Ovary (tissue), 9 donors: Measurements from ENCODE around the gene PMPCA. TPM values are rescaled to one million over a fixed set of nuclear protein-coding genes. Genes with fewer than 3 reads are reported as not detected.

ENCODE experiments used
- DNase-seq, 5 donors: peaks; one replicate each; pipeline ENCODE4 v3.0.0-alpha.2; 2019 to 2020
- H3K27ac ChIP-seq, 2 donors: fragments of 200-600 bp; one replicate each; pipeline versions ENCODE4 v1.5.1 to v1.8.0; 2019 to 2022
- H3K27me3 ChIP-seq: fragments of 200-600 bp; one replicate; pipeline ENCODE4 v1.8.0; 2022
- H3K36me3 ChIP-seq: fragments of 200-600 bp; sonication (generic); one replicate; pipeline ENCODE4 v1.5.1; 2019
- H3K4me1 ChIP-seq: one replicate; pipeline ENCODE4 v1.8.1; 2013; ENCODE audit warnings: mild to moderate bottlenecking, moderate library complexity; ENCODE audit not compliant: insufficient read depth
- H3K4me3 ChIP-seq: fragments of 200-600 bp; sonication (generic); one replicate; pipeline ENCODE4 v1.5.1; 2017
- H3K9me3 ChIP-seq, 2 donors: fragments of 200-600 bp in 1 of 2; sonication (generic) in 1 of 2; one replicate each; pipeline versions ENCODE4 v1.5.1 to v1.8.1; 2013 to 2019; ENCODE audit warnings: mild to moderate bottlenecking in 1 of 2, moderate library complexity in 1 of 2
- CTCF ChIP-seq, 3 donors: fragments of 450-650 bp in 2 of 3; fragments of 200-600 bp in 1 of 3; IDR thresholded peaks; one replicate each; pipeline versions ENCODE4 v1.5.1 to v1.8.0; 2016 to 2022; ENCODE audit warnings: antibody characterized with exemption in 3 of 3, mild to moderate bottlenecking in 1 of 3
- EP300 ChIP-seq: sonication (generic); formaldehyde crosslinking; IDR thresholded peaks from one replicate; pipeline ENCODE4 v1.6.1; 2017; ENCODE audit warnings: antibody characterized with exemption
- POLR2A ChIP-seq: fragments of 450-650 bp; IDR thresholded peaks from one replicate; pipeline ENCODE4 v1.6.1; 2017; ENCODE audit warnings: antibody characterized with exemption, mild to moderate bottlenecking, moderate library complexity
- WGBS, 3 donors: extraction: QIAGEN DNeasy Blood & Tissue Kit in 1 of 3; methylation state at CpG; one replicate each; pipeline versions ENCODE4 v1.1.5 to v1.1.7; 2013 to 2017; 5-methylcytosine and 5-hydroxymethylcytosine counted together
- intact Hi-C, 4 donors: fragments of 100-400 bp; cut with DNase I; formaldehyde crosslinking; loops; one replicate each; pipeline versions ENCODE4 v1.11.0 to v1.15.1; 2022 to 2023
- polyA plus RNA-seq, 2 donors: library from polyadenylated mRNA; stranded (reverse); fragments of 200-250 nt in 1 of 2; fragments of 350-450 nt in 1 of 2; fragmentation: Illumina TruSeq in 1 of 2; extraction: RNeasy Lipid Tissue Mini Kit (QIAGEN cat#74804) in 1 of 2; gene quantifications; one replicate each; pipeline ENCODE4 v1.2.3, GENCODE V29; 2013 to 2014
- total RNA-seq, 7 donors: library from RNA; depleted of rRNA in 2 of 7; stranded (reverse); fragments of >200 nt in 2 of 7; fragmentation: NEBNext Ultra II Directional in 3 of 7; extraction: Animal tissue kit (Norgen Biotek cat#: 25700) in 3 of 7; gene quantifications; one replicate each; pipeline versions ENCODE4 v1.1.0 to v1.2.4, GENCODE V29; 2016 to 2023
- donor health status: DM: no; HTN: no; CAD: no; lungs with moderate emphysema.
- donor health status: DM: no; HTN: no; CAD: no.
- donor health status: Bipolar disorder and iron deficiency.
- donor health status: DM: yes; HTN: yes; CAD: no.
- donor health status: DM: no; HTN: no; CAD: no.
- donor health status: DM: yes; HTN: yes; CAD: no.

PMPCA gene
- total and polyA plus RNA-seq, 9 donors: 18.7 to 82.4 (median 40.1) TPM

GRCh38 chr9:136407911-136408310 lies 2.5 kb upstream of the PMPCA start:
- no peak for DNase-seq
- Histone ChIP-seq H3K4me1 (peaks cover 2% of the 10 kb centered on the region), H3K27me3 (no peaks in the 10 kb centered on the region), H3K9me3 (no peaks in the 10 kb centered on the region), H3K27ac (no peak overlapping the region), H3K4me3 (no peak overlapping the region), H3K36me3 (no peaks in the 10 kb centered on the region)
- TF ChIP-seq EP300 (no peak), POLR2A (no peak), CTCF (IDR thresholded peaks at IDR 0.05) (no peak)
- intact Hi-C loops: no loop called here
- 84 to 90% (median 87%) methylated on average over 7 of the region's 7 CpGs for WGBS, 3 donors

- Histone ChIP-seq H3K4me3 (peak overlapping the region; percentile 92), H3K27me3 (no peaks in the 10 kb centered on the region), H3K36me3 (no peaks in the 10 kb centered on the region), H3K27ac (peak overlapping the region in 1 of 2 donors; percentile 28), H3K4me1 (peaks cover 2% of the 10 kb centered on the region), H3K9me3 (no peaks in the 10 kb centered on the region)
- intact Hi-C loops: no loop called here
- peak in 2 of 5 donors; percentile 51 to 60 for DNase-seq
- 6 to 14% (median 7%) methylated on average over 49 to 71 of the region's 71 CpGs for WGBS, 3 donors
- TF ChIP-seq EP300: no peak
- TF ChIP-seq POLR2A: no peak
- TF ChIP-seq CTCF (IDR thresholded peaks at IDR 0.05): no peak
Measured at GRCh38 chr9:136409557-136410455, 652 bp upstream of the PMPCA start.

GRCh38 chr9:136411378-136411777 lies 920 bp downstream of the PMPCA start:
- peak overlapping the region; percentile 92 for H3K4me3 ChIP-seq
- no peaks in the 10 kb centered on the region for H3K9me3 ChIP-seq
- H3K27me3 ChIP-seq: no peaks in the 10 kb centered on the region
- intact Hi-C loops: no loop called here
- no peak for DNase-seq
- H3K27ac ChIP-seq: no peak overlapping the region
- WGBS, 3 donors: 16 to 26% (median 21%) methylated on average over 4 of the region's 4 CpGs
- H3K4me1 ChIP-seq: peaks cover 2% of the 10 kb centered on the region
- TF ChIP-seq CTCF (IDR thresholded peaks at IDR 0.05): no peak
- no peak for TF ChIP-seq EP300
- TF ChIP-seq POLR2A: no peak
- no peaks in the 10 kb centered on the region for H3K36me3 ChIP-seq

GRCh38 chr9:136412962-136413361 lies 2.5 kb downstream of the PMPCA start:
- intact Hi-C loops: no loop called here
- no peak overlapping the region for H3K4me3 ChIP-seq
- 44 to 49% (median 46%) methylated on average over 9 of the region's 9 CpGs for whole genome bisulfite sequencing, 3 donors
- DNase-seq: no peak
- H3K27me3 ChIP-seq: no peaks in the 10 kb centered on the region
- TF ChIP-seq POLR2A: no peak
- TF ChIP-seq EP300: no peak
- TF ChIP-seq CTCF (IDR thresholded peaks at IDR 0.05): no peak
- H3K9me3 ChIP-seq: no peaks in the 10 kb centered on the region
- H3K36me3 ChIP-seq: no peaks in the 10 kb centered on the region
- H3K27ac ChIP-seq: no peak overlapping the region
- H3K4me1 ChIP-seq: peaks cover 2% of the 10 kb centered on the region
